ENCODE results near the gene PPP2R5E. TPM values are rescaled to one million over a fixed set of nuclear protein-coding genes. Genes with fewer than 3 reads are reported as not detected.

Gene PPP2R5E
- total and polyA plus RNA-seq, 2 donors (not counting 1 experiment from before 2014, with no cell fraction given) = 18.5 to 38.8 TPM

GRCh38 chr14:63542231-63542999 lies 762 bp downstream of the PPP2R5E start:
- peak in 1 of 2 donors; percentile 21 for DNase-seq (ENCODE audit: low read depth in 2 of 2)

GRCh38 chr14:63535918-63536317 lies 7.3 kb downstream of the PPP2R5E start:
- H2AFZ ChIP-seq (ENCODE audit: low read length) = no peak overlapping the region
- DNase-seq (ENCODE audit: low read depth in 2 of 2) = no peak
- H4K20me1 ChIP-seq (ENCODE audit: control insufficient read depth, extremely low read depth, insufficient read depth, low read length) = no peaks in the 10 kb centered on the region
- H3K27ac ChIP-seq (ENCODE audit: insufficient read depth, low read length) = no peak overlapping the region
- no peaks in the 10 kb centered on the region for H3K27me3 ChIP-seq (ENCODE audit: control insufficient read depth, insufficient read depth, low read length)
- H3K36me3 ChIP-seq (ENCODE audit: control insufficient read depth, insufficient read depth, low read length) = peaks cover 7% of the 10 kb centered on the region
- no peak overlapping the region for H3K4me2 ChIP-seq (ENCODE audit: extremely low read depth, insufficient read depth, low read length)
- TF ChIP-seq, protein P1, sequence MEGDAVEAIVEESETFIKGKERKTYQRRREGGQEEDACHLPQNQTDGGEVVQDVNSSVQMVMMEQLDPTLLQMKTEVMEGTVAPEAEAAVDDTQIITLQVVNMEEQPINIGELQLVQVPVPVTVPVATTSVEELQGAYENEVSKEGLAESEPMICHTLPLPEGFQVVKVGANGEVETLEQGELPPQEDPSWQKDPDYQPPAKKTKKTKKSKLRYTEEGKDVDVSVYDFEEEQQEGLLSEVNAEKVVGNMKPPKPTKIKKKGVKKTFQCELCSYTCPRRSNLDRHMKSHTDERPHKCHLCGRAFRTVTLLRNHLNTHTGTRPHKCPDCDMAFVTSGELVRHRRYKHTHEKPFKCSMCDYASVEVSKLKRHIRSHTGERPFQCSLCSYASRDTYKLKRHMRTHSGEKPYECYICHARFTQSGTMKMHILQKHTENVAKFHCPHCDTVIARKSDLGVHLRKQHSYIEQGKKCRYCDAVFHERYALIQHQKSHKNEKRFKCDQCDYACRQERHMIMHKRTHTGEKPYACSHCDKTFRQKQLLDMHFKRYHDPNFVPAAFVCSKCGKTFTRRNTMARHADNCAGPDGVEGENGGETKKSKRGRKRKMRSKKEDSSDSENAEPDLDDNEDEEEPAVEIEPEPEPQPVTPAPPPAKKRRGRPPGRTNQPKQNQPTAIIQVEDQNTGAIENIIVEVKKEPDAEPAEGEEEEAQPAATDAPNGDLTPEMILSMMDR (conservative IDR thresholded peaks at IDR 0.05 in 1 of 2, IDR thresholded peaks at IDR 0.05 in 1 of 2; ENCODE audit: low read depth in 1 of 2, low read length in 2 of 2) = no peak
- no peak for TF ChIP-seq EZH2 (IDR thresholded peaks at IDR 0.05; ENCODE audit: low read length, missing control alignments)
- no peaks in the 10 kb centered on the region for H3K9me3 ChIP-seq (ENCODE audit: control insufficient read depth, insufficient read depth, low read depth, low read length)
- H3K9ac ChIP-seq (ENCODE audit: insufficient read depth, low read length) = no peak overlapping the region
- peaks cover 47% of the 10 kb centered on the region for H3K79me2 ChIP-seq (ENCODE audit: control insufficient read depth, insufficient read depth, low read length)
- H3K4me1 ChIP-seq (ENCODE audit: control insufficient read depth, extremely low read depth, insufficient read depth, low read length) = no peaks in the 10 kb centered on the region
- H3K4me3 ChIP-seq (replicated peaks in 1 of 4; ENCODE audit: control extremely low read depth in 1 of 4, insufficient read depth in 1 of 4, low read depth in 3 of 4, low read length in 4 of 4) = no peak overlapping the region

More at GRCh38 chr14:63542231-63542999, 762 bp downstream of the PPP2R5E start:
- Histone ChIP-seq H3K36me3 (ENCODE audit: control insufficient read depth, insufficient read depth, low read length) (peaks cover 5% of the 10 kb centered on the region), H4K20me1 (ENCODE audit: control insufficient read depth, extremely low read depth, insufficient read depth, low read length) (no peaks in the 10 kb centered on the region), H3K27ac (ENCODE audit: insufficient read depth, low read length) (peak overlapping the region; percentile 67), H3K4me1 (ENCODE audit: control insufficient read depth, extremely low read depth, insufficient read depth, low read length) (no peaks in the 10 kb centered on the region), H2AFZ (ENCODE audit: low read length) (peak overlapping the region; percentile 53), H3K27me3 (ENCODE audit: control insufficient read depth, insufficient read depth, low read length) (no peaks in the 10 kb centered on the region), H3K4me2 (ENCODE audit: extremely low read depth, insufficient read depth, low read length) (peak overlapping the region; percentile 72), H3K9ac (ENCODE audit: insufficient read depth, low read length) (peak overlapping the region; percentile 71), H3K4me3 (replicated peaks in 1 of 4; ENCODE audit: control extremely low read depth in 1 of 4, insufficient read depth in 1 of 4, low read depth in 3 of 4, low read length in 4 of 4) (peak overlapping the region; percentile 51 to 98 (median 82)), H3K79me2 (ENCODE audit: control insufficient read depth, insufficient read depth, low read length) (peaks cover 34% of the 10 kb centered on the region), H3K9me3 (ENCODE audit: control insufficient read depth, insufficient read depth, low read depth, low read length) (no peaks in the 10 kb centered on the region)
- TF ChIP-seq EZH2 (IDR thresholded peaks at IDR 0.05; ENCODE audit: low read length, missing control alignments) = no peak
- TF ChIP-seq, protein P1 (conservative IDR thresholded peaks at IDR 0.05 in 1 of 2, IDR thresholded peaks at IDR 0.05 in 1 of 2; ENCODE audit: low read depth in 1 of 2, low read length in 2 of 2) = no peak

GRCh38 chr14:63533474-63533873 lies 9.7 kb downstream of the PPP2R5E start:
- Histone ChIP-seq H3K4me1 (ENCODE audit: control insufficient read depth, extremely low read depth, insufficient read depth, low read length) (no peaks in the 10 kb centered on the region), H3K27ac (ENCODE audit: insufficient read depth, low read length) (no peak overlapping the region), H4K20me1 (ENCODE audit: control insufficient read depth, extremely low read depth, insufficient read depth, low read length) (no peaks in the 10 kb centered on the region), H2AFZ (ENCODE audit: low read length) (no peak overlapping the region), H3K79me2 (ENCODE audit: control insufficient read depth, insufficient read depth, low read length) (peaks cover 40% of the 10 kb centered on the region), H3K4me2 (ENCODE audit: extremely low read depth, insufficient read depth, low read length) (no peak overlapping the region), H3K27me3 (ENCODE audit: control insufficient read depth, insufficient read depth, low read length) (no peaks in the 10 kb centered on the region), H3K9ac (ENCODE audit: insufficient read depth, low read length) (no peak overlapping the region), H3K4me3 (replicated peaks in 1 of 4; ENCODE audit: control extremely low read depth in 1 of 4, insufficient read depth in 1 of 4, low read depth in 3 of 4, low read length in 4 of 4) (no peak overlapping the region), H3K36me3 (ENCODE audit: control insufficient read depth, insufficient read depth, low read length) (peaks cover 5% of the 10 kb centered on the region), H3K9me3 (ENCODE audit: control insufficient read depth, insufficient read depth, low read depth, low read length) (no peaks in the 10 kb centered on the region)
- no peak for DNase-seq (ENCODE audit: low read depth in 2 of 2)
- no peak for TF ChIP-seq EZH2 (IDR thresholded peaks at IDR 0.05; ENCODE audit: low read length, missing control alignments)
- TF ChIP-seq, protein P1 (conservative IDR thresholded peaks at IDR 0.05 in 1 of 2, IDR thresholded peaks at IDR 0.05 in 1 of 2; ENCODE audit: low read depth in 1 of 2, low read length in 2 of 2) = no peak
